GM19099 (cell line): ENCODE results near the gene IQCK.

Source experiments
- POLR2A ChIP-seq: IDR thresholded peaks from 3 replicates; pipeline ENCODE4 v1.6.1; 2011; ENCODE audit warnings: low read depth; ENCODE audit not compliant: insufficient read length; ENCODE audit errors: extremely low read depth

IQCK gene

GRCh38 chr16:19784183-19784736, 66.2 kb downstream of the IQCK start:
- TF ChIP-seq POLR2A: no peak

- no peak for TF ChIP-seq POLR2A
Observed at GRCh38 chr16:19785081-19785480, 67.0 kb downstream of the IQCK start.

GRCh38 chr16:19785512-19786130, 67.5 kb downstream of the IQCK start:
- TF ChIP-seq POLR2A: no peak

GRCh38 chr16:19802612-19803011, 84.5 kb downstream of the IQCK start:
- TF ChIP-seq POLR2A: no peak

GRCh38 chr16:19804538-19805323, 86.7 kb downstream of the IQCK start:
- no peak for TF ChIP-seq POLR2A

GRCh38 chr16:19805459-19806162, 87.5 kb downstream of the IQCK start:
- no peak for TF ChIP-seq POLR2A

GRCh38 chr16:19808061-19808641, 90.1 kb downstream of the IQCK start:
- TF ChIP-seq POLR2A: no peak

- no peak for TF ChIP-seq POLR2A
Observed at GRCh38 chr16:19809121-19809635, 91.1 kb downstream of the IQCK start.

GRCh38 chr16:19809693-19810092, 91.6 kb downstream of the IQCK start:
- TF ChIP-seq POLR2A: no peak

GRCh38 chr16:19810817-19811731, 93.0 kb downstream of the IQCK start:
- TF ChIP-seq POLR2A: no peak

- no peak for TF ChIP-seq POLR2A
Observed at GRCh38 chr16:19812986-19813385, 94.9 kb downstream of the IQCK start.

GRCh38 chr16:19815418-19815817, 97.3 kb downstream of the IQCK start:
- no peak for TF ChIP-seq POLR2A

GRCh38 chr16:19817122-19817521, 99.1 kb downstream of the IQCK start:
- TF ChIP-seq POLR2A: no peak

GRCh38 chr16:19817875-19818274, 99.8 kb downstream of the IQCK start:
- TF ChIP-seq POLR2A: no peak
